MM.1S (cell line): ENCODE measurements around the gene SH3PXD2B.

Source experiments
- CTCF ChIP-seq: fragments of 300-600 bp; sonication (generic); IDR thresholded peaks from 2 replicates; pipeline ENCODE4 v1.5.1; 2016; ENCODE audit warnings: antibody characterized with exemption, low read length, mixed read lengths
- EZH2 ChIP-seq: fragments of 300-600 bp; sonication (generic); optimal IDR thresholded peaks from 2 replicates; pipeline ENCODE3; 2017; ENCODE audit warnings: low read depth, mild to moderate bottlenecking, antibody characterized with exemption, low read length, mixed read lengths
- EZH2phosphoT487 ChIP-seq: fragments of 300-600 bp; sonication (generic); IDR thresholded peaks from 2 replicates; pipeline ENCODE4 v1.6.1; 2018; ENCODE audit warnings: antibody characterized with exemption, low read length

GRCh38 chr5:172451771-172452197 lies 2.5 kb downstream of the SH3PXD2B start:
- TF ChIP-seq CTCF = no peak
- TF ChIP-seq EZH2 = no peak
- TF ChIP-seq EZH2phosphoT487 = no peak
